CD4-positive, alpha-beta T cell treated with Interleukin-15 for 4 hours (primary cell): Measurements from ENCODE around the gene FILIP1L.

Experiments used
- DNase-seq: peaks from one replicate; pipeline ENCODE4 v3.0.0-alpha.2; 2020; ENCODE audit warnings: low spot score

The FILIP1L gene

GRCh38 chr3:100114413-100115030 lies at the start of gene FILIP1L:
FILIP1L (minus strand) TSS chr3:100114501.
- DNase-seq: no peak

- DNase-seq: no peak
Observed at GRCh38 chr3:100163787-100164186, 49.5 kb upstream of the FILIP1L start.

GRCh38 chr3:100160521-100160920 lies 46.2 kb upstream of the FILIP1L start:
- DNase-seq: no peak

GRCh38 chr3:100159331-100160153 lies 45.2 kb upstream of the FILIP1L start:
- no peak for DNase-seq

- DNase-seq: no peak
Observed at GRCh38 chr3:100158918-100159330, 44.6 kb upstream of the FILIP1L start.

- DNase-seq: no peak
Observed at GRCh38 chr3:100157685-100158084, 43.4 kb upstream of the FILIP1L start.

- DNase-seq: no peak
Observed at GRCh38 chr3:100155590-100155989, 41.3 kb upstream of the FILIP1L start.

GRCh38 chr3:100155128-100155527 lies 40.8 kb upstream of the FILIP1L start:
- no peak for DNase-seq

- DNase-seq: no peak
Observed at GRCh38 chr3:100154171-100154570, 39.9 kb upstream of the FILIP1L start.

GRCh38 chr3:100151024-100151707 lies 36.9 kb upstream of the FILIP1L start:
- no peak for DNase-seq

- DNase-seq: no peak
Observed at GRCh38 chr3:100150473-100150872, 36.2 kb upstream of the FILIP1L start.

- no peak for DNase-seq
Observed at GRCh38 chr3:100149713-100150415, 35.6 kb upstream of the FILIP1L start.

- DNase-seq: no peak
Observed at GRCh38 chr3:100149130-100149529, 34.8 kb upstream of the FILIP1L start.

- no peak for DNase-seq
Observed at GRCh38 chr3:100144255-100144866, 30.1 kb upstream of the FILIP1L start.

GRCh38 chr3:100141586-100141985 lies 27.3 kb upstream of the FILIP1L start:
- DNase-seq: no peak

GRCh38 chr3:100140976-100141375 lies 26.7 kb upstream of the FILIP1L start:
- DNase-seq: no peak

- no peak for DNase-seq
Observed at GRCh38 chr3:100136921-100137320, 22.6 kb upstream of the FILIP1L start.

GRCh38 chr3:100131241-100131640 lies 16.9 kb upstream of the FILIP1L start:
- no peak for DNase-seq

- no peak for DNase-seq
Observed at GRCh38 chr3:100129941-100130340, 15.6 kb upstream of the FILIP1L start.

- DNase-seq: no peak
Observed at GRCh38 chr3:100128565-100128964, 14.3 kb upstream of the FILIP1L start.

GRCh38 chr3:100127792-100128191 lies 13.5 kb upstream of the FILIP1L start:
- no peak for DNase-seq
